Measurements from ENCODE around the gene GRM8. TPM values are rescaled to one million over a fixed set of nuclear protein-coding genes. Genes with fewer than 3 reads are reported as not detected.

Gene GRM8
- total and polyA plus RNA-seq, 4 donors = 0.28 to 4.9 (median 2.8) TPM

DNA sequence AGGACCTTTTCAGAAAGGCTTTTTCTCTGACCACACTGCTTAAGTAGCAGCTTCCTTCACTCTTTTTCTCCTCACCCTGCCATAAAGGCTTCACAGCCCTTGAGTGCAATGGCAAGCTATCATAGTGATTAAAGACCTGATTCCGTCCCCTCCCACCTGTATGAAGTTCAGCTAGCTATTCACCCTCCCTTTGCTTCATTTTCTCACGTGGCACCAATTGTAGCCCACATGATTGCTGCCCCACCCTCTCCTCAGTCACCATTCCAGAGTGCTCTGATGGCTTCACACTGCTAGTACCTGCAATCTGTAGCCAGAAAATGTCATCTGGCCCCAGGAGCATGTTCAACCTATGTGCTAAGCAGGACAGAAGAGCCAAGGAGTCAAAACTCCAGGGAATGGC, 523.8 kb downstream of the GRM8 start:
- TF ChIP-seq JUND (IDR thresholded peaks at IDR 0.05) = no peak
- TF ChIP-seq YY1 (IDR thresholded peaks at IDR 0.05) = no peak
- TF ChIP-seq RAD21 (IDR thresholded peaks at IDR 0.05) = no peak
- TF ChIP-seq, protein P1, sequence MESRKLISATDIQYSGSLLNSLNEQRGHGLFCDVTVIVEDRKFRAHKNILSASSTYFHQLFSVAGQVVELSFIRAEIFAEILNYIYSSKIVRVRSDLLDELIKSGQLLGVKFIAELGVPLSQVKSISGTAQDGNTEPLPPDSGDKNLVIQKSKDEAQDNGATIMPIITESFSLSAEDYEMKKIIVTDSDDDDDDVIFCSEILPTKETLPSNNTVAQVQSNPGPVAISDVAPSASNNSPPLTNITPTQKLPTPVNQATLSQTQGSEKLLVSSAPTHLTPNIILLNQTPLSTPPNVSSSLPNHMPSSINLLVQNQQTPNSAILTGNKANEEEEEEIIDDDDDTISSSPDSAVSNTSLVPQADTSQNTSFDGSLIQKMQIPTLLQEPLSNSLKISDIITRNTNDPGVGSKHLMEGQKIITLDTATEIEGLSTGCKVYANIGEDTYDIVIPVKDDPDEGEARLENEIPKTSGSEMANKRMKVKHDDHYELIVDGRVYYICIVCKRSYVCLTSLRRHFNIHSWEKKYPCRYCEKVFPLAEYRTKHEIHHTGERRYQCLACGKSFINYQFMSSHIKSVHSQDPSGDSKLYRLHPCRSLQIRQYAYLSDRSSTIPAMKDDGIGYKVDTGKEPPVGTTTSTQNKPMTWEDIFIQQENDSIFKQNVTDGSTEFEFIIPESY (IDR thresholded peaks at IDR 0.05) = no peak
- no peak for TF ChIP-seq FOXA2 (IDR thresholded peaks at IDR 0.05)
- no peak for TF ChIP-seq HNF4G (IDR thresholded peaks at IDR 0.05)
- no peak for TF ChIP-seq RXRA (IDR thresholded peaks at IDR 0.05)
- TF ChIP-seq NR2F2 (IDR thresholded peaks at IDR 0.05) = no peak
- no peak for TF ChIP-seq FOXA1 (IDR thresholded peaks at IDR 0.05)
- TF ChIP-seq GABPA (IDR thresholded peaks at IDR 0.05 in 1 of 2, conservative IDR thresholded peaks at IDR 0.05 in 1 of 2) = no peak
- no peak for TF ChIP-seq TAF1 (conservative IDR thresholded peaks at IDR 0.05)
- no peak for TF ChIP-seq EGR1 (IDR thresholded peaks at IDR 0.05; ENCODE audit: low read depth in 2 of 2)
- no peak for TF ChIP-seq SP1 (IDR thresholded peaks at IDR 0.05)
- TF ChIP-seq HNF4A (conservative IDR thresholded peaks at IDR 0.05) = no peak
- Histone ChIP-seq H3K4me3 (ENCODE audit: low read depth in 1 of 3, low read length in 3 of 3) (no peak overlapping the region), H3K4me1 (ENCODE audit: control insufficient read depth in 4 of 4, insufficient read depth in 4 of 4, low read length in 3 of 4) (no peaks in the 10 kb centered on the region), H3K27me3 (ENCODE audit: control insufficient read depth in 4 of 4, insufficient read depth in 4 of 4, low read length in 3 of 4) (no peaks in the 10 kb centered on the region), H3K9ac (ENCODE audit: low read depth in 1 of 2, low read length in 2 of 2) (no peak overlapping the region), H3K27ac (ENCODE audit: low read depth in 1 of 2, low read length in 2 of 2) (no peak overlapping the region), H3K36me3 (ENCODE audit: control insufficient read depth in 4 of 4, insufficient read depth in 3 of 4, low read depth in 1 of 4, low read length in 3 of 4) (no peaks in the 10 kb centered on the region), H3K9me3 (ENCODE audit: control insufficient read depth in 4 of 4, low read length in 3 of 4) (peaks cover 0 to 3% (median 0%) of the 10 kb centered on the region in 4 donors)
- DNase-seq (ENCODE audit: low spot score) = no peak
- WGBS = 61% methylated on average over 2 of the region's 2 CpGs

DNA sequence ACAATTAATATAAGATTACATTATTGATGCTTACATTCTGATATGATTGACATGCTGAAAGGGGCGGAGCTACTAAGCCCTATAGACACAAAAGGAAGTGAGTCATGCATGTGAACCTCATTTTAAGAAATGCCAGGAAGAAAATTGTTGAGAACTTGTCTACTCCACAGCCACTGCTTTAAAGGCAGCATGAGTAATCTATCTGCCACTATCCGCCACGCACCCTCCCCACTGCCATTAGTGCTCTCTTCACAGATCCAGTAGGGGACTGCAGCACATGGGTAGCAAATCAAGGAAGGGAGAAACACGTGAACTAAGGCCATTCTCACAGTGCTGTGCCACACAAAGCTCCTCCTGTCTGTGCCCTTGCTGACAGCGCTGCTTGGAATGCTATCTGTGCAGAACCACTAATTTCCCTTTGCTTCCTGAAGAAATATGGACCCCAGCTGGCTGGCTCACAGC, 524.8 kb downstream of the GRM8 start:
- Histone ChIP-seq H3K27me3 (ENCODE audit: control insufficient read depth in 4 of 4, insufficient read depth in 4 of 4, low read length in 3 of 4) (no peaks in the 10 kb centered on the region), H3K36me3 (ENCODE audit: control insufficient read depth in 4 of 4, insufficient read depth in 3 of 4, low read depth in 1 of 4, low read length in 3 of 4) (no peaks in the 10 kb centered on the region)
- 73% methylated on average over 5 of the region's 5 CpGs for WGBS

More for the DNA sequence above, 524.8 kb downstream of the GRM8 start:
- no peaks in the 10 kb centered on the region for H3K4me1 ChIP-seq (ENCODE audit: control insufficient read depth in 4 of 4, insufficient read depth in 4 of 4, low read length in 3 of 4)
- DNase-seq (ENCODE audit: low spot score) = no peak
- TF ChIP-seq YY1 (IDR thresholded peaks at IDR 0.05) (no peak), TAF1 (conservative IDR thresholded peaks at IDR 0.05) (no peak), HNF4G (IDR thresholded peaks at IDR 0.05) (no peak), FOXA2 (IDR thresholded peaks at IDR 0.05) (no peak), GABPA (IDR thresholded peaks at IDR 0.05 in 1 of 2, conservative IDR thresholded peaks at IDR 0.05 in 1 of 2) (no peak), JUND (IDR thresholded peaks at IDR 0.05) (no peak), SP1 (IDR thresholded peaks at IDR 0.05) (no peak), RXRA (IDR thresholded peaks at IDR 0.05) (no peak), RAD21 (IDR thresholded peaks at IDR 0.05) (no peak), HNF4A (conservative IDR thresholded peaks at IDR 0.05) (no peak), NR2F2 (IDR thresholded peaks at IDR 0.05) (no peak), EGR1 (IDR thresholded peaks at IDR 0.05; ENCODE audit: low read depth in 2 of 2) (no peak)
- TF ChIP-seq, protein P2, sequence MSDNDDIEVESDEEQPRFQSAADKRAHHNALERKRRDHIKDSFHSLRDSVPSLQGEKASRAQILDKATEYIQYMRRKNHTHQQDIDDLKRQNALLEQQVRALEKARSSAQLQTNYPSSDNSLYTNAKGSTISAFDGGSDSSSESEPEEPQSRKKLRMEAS (IDR thresholded peaks at IDR 0.05) = no peak
- TF ChIP-seq, protein P1 (IDR thresholded peaks at IDR 0.05) = no peak
- TF ChIP-seq, protein P3, sequence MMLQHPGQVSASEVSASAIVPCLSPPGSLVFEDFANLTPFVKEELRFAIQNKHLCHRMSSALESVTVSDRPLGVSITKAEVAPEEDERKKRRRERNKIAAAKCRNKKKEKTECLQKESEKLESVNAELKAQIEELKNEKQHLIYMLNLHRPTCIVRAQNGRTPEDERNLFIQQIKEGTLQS (IDR thresholded peaks at IDR 0.05) = no peak
- TF ChIP-seq, protein P4, sequence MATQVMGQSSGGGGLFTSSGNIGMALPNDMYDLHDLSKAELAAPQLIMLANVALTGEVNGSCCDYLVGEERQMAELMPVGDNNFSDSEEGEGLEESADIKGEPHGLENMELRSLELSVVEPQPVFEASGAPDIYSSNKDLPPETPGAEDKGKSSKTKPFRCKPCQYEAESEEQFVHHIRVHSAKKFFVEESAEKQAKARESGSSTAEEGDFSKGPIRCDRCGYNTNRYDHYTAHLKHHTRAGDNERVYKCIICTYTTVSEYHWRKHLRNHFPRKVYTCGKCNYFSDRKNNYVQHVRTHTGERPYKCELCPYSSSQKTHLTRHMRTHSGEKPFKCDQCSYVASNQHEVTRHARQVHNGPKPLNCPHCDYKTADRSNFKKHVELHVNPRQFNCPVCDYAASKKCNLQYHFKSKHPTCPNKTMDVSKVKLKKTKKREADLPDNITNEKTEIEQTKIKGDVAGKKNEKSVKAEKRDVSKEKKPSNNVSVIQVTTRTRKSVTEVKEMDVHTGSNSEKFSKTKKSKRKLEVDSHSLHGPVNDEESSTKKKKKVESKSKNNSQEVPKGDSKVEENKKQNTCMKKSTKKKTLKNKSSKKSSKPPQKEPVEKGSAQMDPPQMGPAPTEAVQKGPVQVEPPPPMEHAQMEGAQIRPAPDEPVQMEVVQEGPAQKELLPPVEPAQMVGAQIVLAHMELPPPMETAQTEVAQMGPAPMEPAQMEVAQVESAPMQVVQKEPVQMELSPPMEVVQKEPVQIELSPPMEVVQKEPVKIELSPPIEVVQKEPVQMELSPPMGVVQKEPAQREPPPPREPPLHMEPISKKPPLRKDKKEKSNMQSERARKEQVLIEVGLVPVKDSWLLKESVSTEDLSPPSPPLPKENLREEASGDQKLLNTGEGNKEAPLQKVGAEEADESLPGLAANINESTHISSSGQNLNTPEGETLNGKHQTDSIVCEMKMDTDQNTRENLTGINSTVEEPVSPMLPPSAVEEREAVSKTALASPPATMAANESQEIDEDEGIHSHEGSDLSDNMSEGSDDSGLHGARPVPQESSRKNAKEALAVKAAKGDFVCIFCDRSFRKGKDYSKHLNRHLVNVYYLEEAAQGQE (IDR thresholded peaks at IDR 0.05) = no peak
- no peak overlapping the region for H3K27ac ChIP-seq (ENCODE audit: low read depth in 1 of 2, low read length in 2 of 2)
- H3K4me3 ChIP-seq (ENCODE audit: low read depth in 1 of 3, low read length in 3 of 3) = no peak overlapping the region
- no peak overlapping the region for H3K9ac ChIP-seq (ENCODE audit: low read depth in 1 of 2, low read length in 2 of 2)
- peaks cover 0 to 3% (median 0%) of the 10 kb centered on the region in 4 donors for H3K9me3 ChIP-seq (ENCODE audit: control insufficient read depth in 4 of 4, low read length in 3 of 4)
